ENCODE measurements around the gene TBC1D20. TPM values are rescaled to one million over a fixed set of nuclear protein-coding genes. Genes with fewer than 3 reads are reported as not detected.

TBC1D20 gene
- total RNA-seq, 5 donors from 2014 or later (not counting 1 experiment from before 2014, with no cell fraction given), result 28.9 to 42.7 (median 39.5) TPM

GRCh38 chr20:433300-433975, 28.9 kb downstream of the TBC1D20 start:
- peaks cover 45 to 67% (median 52%) of the 10 kb centered on the region in 3 donors for H3K4me1 Mint-ChIP-seq
- H3K9me3 Mint-ChIP-seq, result no peaks in the 10 kb centered on the region
- H3K27ac Mint-ChIP-seq, result peak overlapping the region; percentile 88 to 92
- Histone ChIP-seq H3K27ac (ENCODE audit: low read length) (peak overlapping the region; percentile 59), H3K4me1 (ENCODE audit: control insufficient read depth in 1 of 2, extremely low read depth in 1 of 2, insufficient read depth in 2 of 2, low read length in 2 of 2) (peaks cover 13 to 67% of the 10 kb centered on the region in 2 experiments), H3K36me3 (ENCODE audit: control insufficient read depth in 2 of 2, extremely low read depth in 1 of 2, insufficient read depth in 1 of 2, low read length in 1 of 2) (peaks cover 33 to 63% of the 10 kb centered on the region in 2 donors), H3K27me3 (replicated peaks in 1 of 2; ENCODE audit: control insufficient read depth in 2 of 2, extremely low read depth in 1 of 2, insufficient read depth in 2 of 2, low read length in 1 of 2) (no peaks in the 10 kb centered on the region), H3K9me3 (no peaks in the 10 kb centered on the region), H3K4me3 (ENCODE audit: control insufficient read depth in 1 of 2, extremely low read depth in 1 of 2, low read length in 1 of 2) (no peak overlapping the region)
- H3K36me3 Mint-ChIP-seq, result peaks cover 31% of the 10 kb centered on the region
- 17% methylated on average over 9 of the region's 12 CpGs for WGBS (ENCODE audit: insufficient coverage)
- peak overlapping the region; percentile 13 to 59 (median 17) for H3K4me3 Mint-ChIP-seq
- ChIA-PET POLR2A (no interaction called here), CTCF (no interaction called here)
- no peaks in the 10 kb centered on the region for H3K27me3 Mint-ChIP-seq
- DNase-seq (peak in 31 of 35 experiments; percentile 13 to 73 (median 41)), ATAC-seq (replicated peaks in 1 of 4) (peak; percentile 52 to 80 (median 72))

DNA sequence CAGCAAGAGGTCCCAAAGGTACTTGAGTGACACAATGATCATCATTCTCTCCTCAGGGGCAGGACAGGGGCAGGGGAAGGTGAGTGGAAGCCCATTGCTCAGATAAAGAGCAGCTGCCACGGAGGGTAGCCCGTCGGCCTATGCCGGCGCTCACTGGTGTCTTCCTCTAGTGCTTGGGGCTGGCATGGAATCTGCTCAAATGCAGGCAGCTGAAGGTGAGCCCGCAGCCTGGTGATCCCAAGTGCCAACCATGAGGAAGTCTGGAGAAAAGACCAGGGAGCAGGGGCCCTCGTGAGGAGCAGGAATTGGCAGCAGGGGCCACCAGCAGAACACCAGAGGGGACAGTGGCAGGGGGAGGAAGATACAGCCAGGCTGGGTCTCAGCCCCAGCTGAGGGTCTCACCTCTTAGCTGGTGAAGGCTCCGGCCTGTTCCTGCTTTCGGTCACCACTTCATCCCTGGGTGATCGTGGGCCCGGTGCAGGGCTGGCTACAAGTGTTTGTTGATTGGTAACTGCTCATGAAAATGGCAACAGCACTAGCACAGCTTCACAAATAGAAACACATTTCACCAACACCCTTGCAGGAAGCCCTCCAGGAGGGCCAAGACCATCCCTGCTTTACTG, 29.5 kb downstream of the TBC1D20 start:
- ChIA-PET POLR2A (no interaction called here), CTCF (no interaction called here)
- H3K27me3 ChIP-seq (replicated peaks in 1 of 2; ENCODE audit: control insufficient read depth in 2 of 2, extremely low read depth in 1 of 2, insufficient read depth in 2 of 2, low read length in 1 of 2), result no peaks in the 10 kb centered on the region
- peaks cover 9 to 61% of the 10 kb centered on the region in 2 experiments for H3K4me1 ChIP-seq (ENCODE audit: control insufficient read depth in 1 of 2, extremely low read depth in 1 of 2, insufficient read depth in 2 of 2, low read length in 2 of 2)
- no peaks in the 10 kb centered on the region for H3K9me3 ChIP-seq
- Mint-ChIP-seq H3K27ac (peak overlapping the region; percentile 88 to 92), H3K4me3 (peak overlapping the region in 1 of 3 donors; percentile 59), H3K4me1 (peaks cover 39 to 60% (median 46%) of the 10 kb centered on the region in 3 donors), H3K27me3 (no peaks in the 10 kb centered on the region), H3K9me3 (no peaks in the 10 kb centered on the region), H3K36me3 (peaks cover 35% of the 10 kb centered on the region)
- ATAC-seq (replicated peaks in 1 of 4), result peak in 1 of 4 experiments; percentile 7
- H3K4me3 ChIP-seq (ENCODE audit: control insufficient read depth in 1 of 2, extremely low read depth in 1 of 2, low read length in 1 of 2), result no peak overlapping the region
- no peak for DNase-seq
- H3K27ac ChIP-seq (ENCODE audit: low read length), result peak overlapping the region; percentile 59
- H3K36me3 ChIP-seq (ENCODE audit: control insufficient read depth in 2 of 2, extremely low read depth in 1 of 2, insufficient read depth in 1 of 2, low read length in 1 of 2), result peaks cover 33 to 66% of the 10 kb centered on the region in 2 donors
- 95% methylated on average over 9 of the region's 11 CpGs for WGBS (ENCODE audit: insufficient coverage)

DNA sequence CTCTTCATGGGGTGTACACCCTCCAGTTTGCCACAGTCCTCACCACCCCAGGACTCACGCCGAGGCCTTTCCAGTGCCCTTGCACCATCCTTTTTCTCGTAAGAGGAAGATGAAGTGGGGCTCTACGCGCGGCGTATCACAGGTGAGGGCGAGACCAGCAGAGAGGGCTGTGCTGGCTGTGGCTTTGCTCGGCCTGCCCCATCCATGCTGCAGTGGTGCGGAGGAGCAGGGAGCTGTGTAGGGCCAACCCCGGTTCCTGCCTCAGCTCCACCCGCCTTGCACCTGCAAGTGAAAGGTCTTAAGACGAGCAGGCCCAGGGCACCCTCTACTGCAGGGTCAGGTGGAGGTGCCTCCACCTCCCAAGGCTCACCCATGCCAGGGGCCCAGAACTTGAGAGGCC, 30.1 kb downstream of the TBC1D20 start:
- Histone ChIP-seq H3K27ac (ENCODE audit: low read length) (no peak overlapping the region), H3K9me3 (no peaks in the 10 kb centered on the region), H3K4me1 (ENCODE audit: control insufficient read depth in 1 of 2, extremely low read depth in 1 of 2, insufficient read depth in 2 of 2, low read length in 2 of 2) (peaks cover 6 to 55% of the 10 kb centered on the region in 2 experiments), H3K27me3 (replicated peaks in 1 of 2; ENCODE audit: control insufficient read depth in 2 of 2, extremely low read depth in 1 of 2, insufficient read depth in 2 of 2, low read length in 1 of 2) (no peaks in the 10 kb centered on the region), H3K4me3 (ENCODE audit: control insufficient read depth in 1 of 2, extremely low read depth in 1 of 2, low read length in 1 of 2) (no peak overlapping the region), H3K36me3 (ENCODE audit: control insufficient read depth in 2 of 2, extremely low read depth in 1 of 2, insufficient read depth in 1 of 2, low read length in 1 of 2) (peaks cover 33 to 69% of the 10 kb centered on the region in 2 donors)
- no peak for DNase-seq
- 96% methylated on average over 10 of the region's 13 CpGs for WGBS (ENCODE audit: insufficient coverage)
- H3K4me3 Mint-ChIP-seq, result no peak overlapping the region
- peaks cover 34% of the 10 kb centered on the region for H3K36me3 Mint-ChIP-seq
- no peak overlapping the region for H3K27ac Mint-ChIP-seq
- ATAC-seq (replicated peaks in 1 of 4), result no peak
- POLR2A ChIA-PET, result no interaction called here
- no peaks in the 10 kb centered on the region for H3K27me3 Mint-ChIP-seq
- H3K9me3 Mint-ChIP-seq, result no peaks in the 10 kb centered on the region
- CTCF ChIA-PET, result interaction anchor here in 1 of 2 donors (1.2 kb wide), 1 partner anchor 80 kb away, joined by 3 read pairs; no protein-coding TSS in a partner anchor
- peaks cover 33 to 54% (median 40%) of the 10 kb centered on the region in 3 donors for H3K4me1 Mint-ChIP-seq

GRCh38 chr20:431012-431904, 31.1 kb downstream of the TBC1D20 start:
- WGBS (ENCODE audit: insufficient coverage), result 79% methylated on average over 14 of the region's 17 CpGs
- Mint-ChIP-seq H3K9me3 (no peaks in the 10 kb centered on the region), H3K27ac (peak overlapping the region in 1 of 2 donors; percentile 34), H3K27me3 (no peaks in the 10 kb centered on the region), H3K4me1 (peaks cover 32 to 49% (median 38%) of the 10 kb centered on the region in 3 donors), H3K4me3 (no peak overlapping the region), H3K36me3 (peaks cover 35% of the 10 kb centered on the region)
- POLR2A ChIA-PET, result no interaction called here
- ATAC-seq (replicated peaks in 1 of 4) (peak in 1 of 4 experiments; percentile 58), DNase-seq (peak in 15 of 35 experiments; percentile 8 to 52 (median 22))
- Histone ChIP-seq H3K9me3 (no peaks in the 10 kb centered on the region), H3K4me1 (ENCODE audit: control insufficient read depth in 1 of 2, extremely low read depth in 1 of 2, insufficient read depth in 2 of 2, low read length in 2 of 2) (peaks cover 6 to 46% of the 10 kb centered on the region in 2 experiments), H3K27ac (ENCODE audit: low read length) (no peak overlapping the region), H3K27me3 (replicated peaks in 1 of 2; ENCODE audit: control insufficient read depth in 2 of 2, extremely low read depth in 1 of 2, insufficient read depth in 2 of 2, low read length in 1 of 2) (no peaks in the 10 kb centered on the region), H3K36me3 (ENCODE audit: control insufficient read depth in 2 of 2, extremely low read depth in 1 of 2, insufficient read depth in 1 of 2, low read length in 1 of 2) (peaks cover 28 to 67% of the 10 kb centered on the region in 2 donors), H3K4me3 (ENCODE audit: control insufficient read depth in 1 of 2, extremely low read depth in 1 of 2, low read length in 1 of 2) (no peak overlapping the region)
- CTCF ChIA-PET, result interaction anchor here in 1 of 2 donors (0.9 to 1.2 kb wide), 2 partner anchors 77 to 79 kb away, joined by 3 read pairs; no protein-coding TSS in a partner anchor

DNA sequence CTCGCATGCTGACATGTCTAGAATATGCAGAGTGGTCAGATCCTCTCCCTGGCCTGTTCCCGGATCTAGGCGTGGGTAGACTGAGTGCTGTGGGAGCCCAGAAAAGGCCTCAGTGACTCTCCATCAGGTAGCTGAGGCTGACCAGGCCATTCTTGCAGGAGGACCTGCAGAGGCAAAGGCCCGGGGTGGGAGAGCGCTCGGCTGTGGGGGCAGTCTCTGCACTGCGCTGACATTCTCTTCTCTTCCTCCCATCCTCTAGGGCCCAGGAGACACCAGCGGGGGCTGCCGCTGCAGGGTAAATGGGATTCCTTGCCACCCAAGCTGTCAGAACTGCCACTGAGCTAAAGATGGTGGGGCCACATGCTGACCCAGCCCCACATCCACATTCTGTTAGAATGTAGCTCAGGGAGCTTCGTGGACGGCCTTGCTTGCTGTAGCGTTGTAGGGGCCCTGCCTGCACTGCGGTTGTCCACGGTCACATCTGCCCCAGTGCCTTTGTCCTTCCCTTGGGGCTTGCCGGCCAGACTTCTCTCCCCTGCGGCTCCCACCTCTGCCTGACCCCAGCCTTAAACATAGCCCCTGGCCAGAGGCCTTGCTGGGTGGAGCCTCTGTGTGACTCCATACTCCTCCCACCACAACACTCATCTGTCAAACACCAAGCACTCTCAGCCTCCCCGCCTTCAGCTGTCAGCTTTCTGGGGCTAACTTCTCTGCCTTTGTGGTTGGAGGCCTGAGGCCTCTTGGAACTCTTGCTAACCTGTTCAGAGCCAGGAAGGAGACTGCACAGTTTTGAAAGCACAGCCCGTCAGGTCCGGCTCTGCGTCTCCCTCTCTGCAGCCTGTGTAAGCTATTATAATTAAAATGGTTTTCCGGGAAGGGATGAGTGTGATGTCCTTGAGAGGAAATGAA, 32.0 kb downstream of the TBC1D20 start:
- ATAC-seq (replicated peaks in 1 of 4) (no peak), DNase-seq (no peak)
- Mint-ChIP-seq H3K27me3 (no peaks in the 10 kb centered on the region), H3K36me3 (peaks cover 30% of the 10 kb centered on the region), H3K9me3 (no peaks in the 10 kb centered on the region), H3K27ac (peak overlapping the region in 1 of 2 donors; percentile 17), H3K4me1 (peaks cover 23 to 43% (median 33%) of the 10 kb centered on the region in 3 donors), H3K4me3 (no peak overlapping the region)
- H3K27ac ChIP-seq (ENCODE audit: low read length), result no peak overlapping the region
- H3K27me3 ChIP-seq (replicated peaks in 1 of 2; ENCODE audit: control insufficient read depth in 2 of 2, extremely low read depth in 1 of 2, insufficient read depth in 2 of 2, low read length in 1 of 2), result no peaks in the 10 kb centered on the region
- H3K9me3 ChIP-seq, result no peaks in the 10 kb centered on the region
- H3K36me3 ChIP-seq (ENCODE audit: control insufficient read depth in 2 of 2, extremely low read depth in 1 of 2, insufficient read depth in 1 of 2, low read length in 1 of 2), result peaks cover 23 to 68% of the 10 kb centered on the region in 2 donors
- CTCF ChIA-PET, result no interaction called here
- peaks cover 6 to 38% of the 10 kb centered on the region in 2 experiments for H3K4me1 ChIP-seq (ENCODE audit: control insufficient read depth in 1 of 2, extremely low read depth in 1 of 2, insufficient read depth in 2 of 2, low read length in 2 of 2)
- H3K4me3 ChIP-seq (ENCODE audit: control insufficient read depth in 1 of 2, extremely low read depth in 1 of 2, low read length in 1 of 2), result no peak overlapping the region
- POLR2A ChIA-PET, result no interaction called here
- WGBS (ENCODE audit: insufficient coverage), result 99% methylated on average over 12 of the region's 21 CpGs

Measured in T-cell (primary cell).